LNCAP (cell line): ENCODE results near the gene FAM170B.

Source experiments
- CTCF ChIP-seq: fragments of 450-650 bp; IDR thresholded peaks from 2 replicates; pipeline ENCODE4 v1.5.1; 2017; ENCODE audit warnings: mild to moderate bottlenecking

Gene FAM170B

GRCh38 chr10:49103761-49104160 is 30.1 kb downstream of the FAM170B start:
- no peak for TF ChIP-seq CTCF

- TF ChIP-seq CTCF, result no peak
These were observed 34.8 kb downstream of the FAM170B start for GRCh38 chr10:49099046-49099445.

DNA sequence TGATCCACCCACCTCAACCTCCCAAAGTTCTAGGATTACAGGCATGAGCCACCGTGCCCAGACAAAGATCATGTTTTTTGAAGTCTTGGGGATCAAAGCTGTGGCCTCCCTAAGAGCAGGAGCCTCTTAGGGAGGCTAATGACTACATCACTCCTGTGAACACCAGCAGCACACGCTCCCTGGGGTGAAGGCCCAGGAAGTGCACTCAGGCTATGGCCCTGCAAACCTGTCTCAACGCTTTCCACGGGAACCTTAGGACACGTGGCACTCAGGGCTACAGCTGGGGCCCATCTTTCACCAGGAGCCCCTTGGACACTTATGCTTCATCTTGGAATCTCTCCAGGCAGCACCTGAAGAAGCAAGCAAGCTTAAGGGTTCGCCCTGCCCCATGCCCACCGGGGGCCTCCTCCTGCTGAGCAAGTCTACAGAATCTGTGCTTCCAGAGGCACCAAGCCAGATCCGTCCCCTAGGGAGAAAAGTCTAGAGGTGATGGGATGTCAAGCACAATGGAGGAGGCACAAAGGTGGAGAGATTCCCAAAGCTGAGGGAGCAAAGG is 36.9 kb downstream of the FAM170B start:
- TF ChIP-seq CTCF, result no peak

DNA sequence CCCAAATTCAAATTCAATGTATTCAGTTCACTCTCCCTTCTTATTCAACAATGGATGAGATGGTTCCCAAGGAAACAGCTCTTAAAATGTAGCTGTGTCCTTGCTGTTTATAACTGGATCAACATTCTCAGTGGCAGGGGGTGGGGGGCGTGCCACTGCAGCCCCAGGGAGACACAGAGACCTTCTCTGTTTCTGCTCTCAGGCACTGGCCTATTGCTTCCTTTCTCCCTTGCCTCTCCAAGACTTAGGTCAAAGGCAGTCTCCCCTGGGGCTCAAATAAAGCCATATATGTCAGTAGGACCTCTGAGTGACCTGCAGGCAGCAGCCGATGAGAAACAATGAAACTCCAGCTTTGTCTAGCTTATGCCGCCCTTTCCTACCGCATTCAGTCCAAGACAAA is 39.2 kb downstream of the FAM170B start:
- no peak for TF ChIP-seq CTCF

- no peak for TF ChIP-seq CTCF
These were observed 39.9 kb downstream of the FAM170B start for GRCh38 chr10:49093922-49094321.

GRCh38 chr10:49092477-49092876 is 41.3 kb downstream of the FAM170B start:
- TF ChIP-seq CTCF, result no peak

DNA sequence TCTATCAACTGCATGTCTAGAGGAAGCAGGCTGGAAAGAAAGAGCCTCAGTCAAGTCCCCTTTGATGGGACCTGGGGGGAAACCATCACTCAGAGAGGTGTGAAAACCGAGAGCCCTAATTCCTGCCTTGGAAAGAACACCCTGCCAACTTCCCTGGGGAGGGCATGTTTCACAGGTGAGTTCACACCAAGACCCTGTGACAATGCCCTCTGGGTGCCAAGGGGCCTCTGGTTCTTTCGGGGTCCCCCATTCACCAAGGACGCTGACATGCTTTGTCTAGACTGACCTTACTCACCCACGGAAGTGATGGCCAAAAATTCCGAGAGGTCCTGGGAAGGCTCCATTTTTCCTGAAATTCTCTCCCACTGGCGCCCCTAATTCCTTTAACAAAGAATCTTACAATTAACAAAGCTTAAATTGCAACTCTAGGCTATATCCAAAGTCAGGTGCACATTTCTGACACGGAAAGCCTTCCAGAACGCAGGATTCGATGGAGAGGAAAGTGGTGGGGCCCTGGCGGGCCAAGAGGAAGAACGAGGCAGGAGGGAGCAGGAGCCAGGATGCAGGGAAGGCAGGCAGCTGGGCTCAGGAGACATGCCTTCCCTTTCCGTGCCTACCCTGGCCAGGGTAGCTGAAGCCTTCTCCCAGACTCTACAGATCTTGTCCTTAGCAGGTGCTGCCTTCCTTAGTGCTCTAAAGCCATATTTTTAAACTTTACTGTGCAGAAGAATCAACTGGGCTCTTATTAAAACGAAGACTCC is 42.2 kb downstream of the FAM170B start:
- TF ChIP-seq CTCF, result no peak
